Skeletal muscle satellite cell (primary cell): ENCODE measurements around the gene SLC16A12.
"Not testable (repeated sequence)": the region's sequence is repeated elsewhere in the genome, so short reads cannot be mapped to it uniquely, and the experiment has no call there.

ENCODE experiments used
- H3K27me3 ChIP-seq: 2 replicates; pipeline ENCODE4 v1.7.0; 2013; ENCODE audit warnings: low read length; ENCODE audit not compliant: control insufficient read depth, insufficient read depth
- H3K36me3 ChIP-seq: 2 replicates; pipeline ENCODE4 v1.7.0; 2013; ENCODE audit warnings: mild to moderate bottlenecking, control low read depth, low read length; ENCODE audit not compliant: insufficient read depth
- H3K4me1 ChIP-seq: 2 replicates; pipeline ENCODE4 v1.7.0; 2013; ENCODE audit warnings: low read length; ENCODE audit not compliant: control insufficient read depth, insufficient read depth
- H3K4me2 ChIP-seq: 2 replicates; pipeline ENCODE4 v1.7.0; 2013; ENCODE audit warnings: mild to moderate bottlenecking, low read length
- H3K4me3 ChIP-seq: 2 replicates; pipeline ENCODE4 v1.7.0; 2013; ENCODE audit warnings: low read length
- H3K9ac ChIP-seq: 2 replicates; pipeline ENCODE4 v1.7.0; 2013; ENCODE audit warnings: mild to moderate bottlenecking, low read depth, low read length, moderate library complexity
- H3K9me3 ChIP-seq: replicated peaks from 2 replicates; pipeline ENCODE4 v1.7.0; 2013; ENCODE audit warnings: mild to moderate bottlenecking, control low read depth, low read length

SLC16A12 gene

DNA sequence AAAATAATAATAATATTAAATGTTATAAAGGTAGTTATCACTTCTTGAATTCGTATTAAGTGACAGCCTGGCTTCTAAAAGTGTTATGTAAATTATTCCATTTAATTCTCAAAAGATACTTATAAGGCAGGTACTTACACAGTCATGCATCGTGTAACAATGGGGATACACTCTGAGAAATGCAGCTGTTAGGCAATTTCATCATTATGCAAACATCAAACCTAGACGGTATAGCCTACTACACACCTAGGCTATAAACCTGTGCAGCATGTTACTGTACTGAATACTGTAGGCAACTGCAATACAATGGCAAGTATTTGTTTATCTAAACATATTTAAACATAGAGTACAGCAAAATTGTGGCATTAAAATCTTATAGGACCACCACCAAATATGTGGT lies 141.5 kb downstream of the SLC16A12 start:
- Histone ChIP-seq H3K36me3 (no peaks in the 10 kb centered on the region), H3K4me3 (no peak overlapping the region)

GRCh38 chr10:89392974-89393373 lies 142.4 kb downstream of the SLC16A12 start:
- H3K36me3 ChIP-seq = no peaks in the 10 kb centered on the region
- H3K4me1 ChIP-seq = peaks cover 15% of the 10 kb centered on the region
- H3K27me3 ChIP-seq = no peaks in the 10 kb centered on the region
- peak overlapping the region; percentile 87 for H3K4me2 ChIP-seq
- peak overlapping the region; percentile 76 for H3K9ac ChIP-seq
- peak overlapping the region; percentile 74 for H3K4me3 ChIP-seq
- H3K9me3 ChIP-seq = no peaks in the 10 kb centered on the region

More for the DNA sequence above, 141.5 kb downstream of the SLC16A12 start:
- Histone ChIP-seq H3K9me3 (no peaks in the 10 kb centered on the region), H3K4me1 (peaks cover 20% of the 10 kb centered on the region), H3K9ac (no peak overlapping the region), H3K27me3 (no peaks in the 10 kb centered on the region), H3K4me2 (peak overlapping the region; percentile 87)

GRCh38 chr10:89391907-89392756 lies 143.3 kb downstream of the SLC16A12 start, which contains the start of gene IFIT1:
Gene IFIT1, plus strand, starts transcription at chr10:89392623. Its CDS starts 90 bp downstream, at chr10:89392713.
- Histone ChIP-seq H3K36me3 (no peaks in the 10 kb centered on the region), H3K9me3 (no peaks in the 10 kb centered on the region), H3K4me3 (peak within 1 kb of the TSS; percentile 74), H3K4me2 (peak within 1 kb of the TSS; percentile 87), H3K4me1 (peaks cover 8% of the 10 kb centered on the region), H3K9ac (peak within 1 kb of the TSS; percentile 76), H3K27me3 (no peaks in the 10 kb centered on the region)

- not testable (repeated sequence) for H3K27me3 ChIP-seq, H3K4me3 ChIP-seq, H3K4me1 ChIP-seq, H3K9ac ChIP-seq, H3K36me3 ChIP-seq, H3K9me3 ChIP-seq, H3K4me2 ChIP-seq
Observed at GRCh38 chr10:89391226-89391576, 144.2 kb downstream of the SLC16A12 start.

DNA sequence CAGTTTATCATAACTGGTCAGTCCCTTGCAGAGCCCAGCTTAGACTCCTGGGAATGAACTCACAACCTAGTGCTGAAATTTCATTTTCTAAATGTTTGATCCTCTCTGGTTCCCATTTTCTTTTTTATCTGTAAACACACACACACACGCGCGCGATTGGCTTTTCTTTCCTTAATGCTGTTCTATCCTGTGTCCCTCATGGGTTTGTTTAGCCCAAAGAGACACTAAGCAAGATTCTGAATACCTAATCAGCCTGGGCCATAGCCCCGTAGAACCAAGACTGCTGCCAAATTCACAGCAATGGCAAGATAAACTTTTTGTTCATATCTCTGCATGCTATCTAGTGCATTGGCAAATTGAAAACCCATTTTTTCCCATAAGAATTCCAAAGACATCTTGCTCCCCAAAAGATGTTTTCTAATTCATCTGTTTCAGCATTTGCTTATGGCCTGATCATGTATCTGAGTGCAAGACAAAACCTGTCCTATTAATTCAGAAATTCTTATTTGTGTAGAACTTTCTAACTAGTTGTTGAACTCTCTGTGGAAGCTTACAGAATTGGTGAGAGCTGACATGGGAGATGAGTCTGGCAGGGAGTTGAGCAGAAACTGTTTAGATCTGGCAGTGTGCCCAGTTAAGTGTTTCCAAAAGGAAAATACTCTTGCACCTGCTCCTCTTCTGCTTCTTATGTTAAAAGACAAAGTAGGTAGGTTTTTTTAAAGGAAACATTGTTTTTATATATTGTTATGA lies 144.7 kb downstream of the SLC16A12 start:
- Histone ChIP-seq H3K4me2 (no peak overlapping the region), H3K27me3 (no peaks in the 10 kb centered on the region), H3K9ac (no peak overlapping the region), H3K9me3 (no peaks in the 10 kb centered on the region), H3K4me3 (no peak overlapping the region), H3K36me3 (no peaks in the 10 kb centered on the region), H3K4me1 (peaks cover 8% of the 10 kb centered on the region)

GRCh38 chr10:89389254-89389653 lies 146.1 kb downstream of the SLC16A12 start:
- peaks cover 8% of the 10 kb centered on the region for H3K4me1 ChIP-seq

DNA sequence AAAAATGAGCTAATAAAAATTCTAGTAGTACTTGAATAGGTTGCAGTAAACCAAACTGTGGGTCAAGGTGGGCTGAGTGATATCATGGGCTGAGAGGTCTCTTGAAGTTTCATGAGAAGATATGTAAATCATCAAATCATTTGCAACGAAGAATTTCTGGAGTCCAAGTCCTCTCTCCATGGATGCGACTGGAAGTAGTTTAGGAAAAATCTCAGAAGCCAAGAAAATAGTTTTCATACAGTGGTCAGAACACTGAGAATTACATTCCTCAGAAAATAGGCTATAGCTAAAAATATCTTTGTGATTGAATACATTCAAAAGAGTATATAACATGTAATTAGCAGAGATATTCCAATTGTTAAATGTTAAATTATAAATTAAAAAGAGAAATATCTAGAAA lies 146.6 kb downstream of the SLC16A12 start:
- Histone ChIP-seq H3K27me3 (no peaks in the 10 kb centered on the region), H3K9ac (no peak overlapping the region), H3K9me3 (no peaks in the 10 kb centered on the region), H3K4me1 (peaks cover 8% of the 10 kb centered on the region), H3K4me2 (no peak overlapping the region), H3K36me3 (no peaks in the 10 kb centered on the region), H3K4me3 (no peak overlapping the region)

More at GRCh38 chr10:89389254-89389653, 146.1 kb downstream of the SLC16A12 start:
- no peak overlapping the region for H3K9ac ChIP-seq
- no peaks in the 10 kb centered on the region for H3K27me3 ChIP-seq
- no peak overlapping the region for H3K4me2 ChIP-seq
- H3K9me3 ChIP-seq = no peaks in the 10 kb centered on the region
- no peak overlapping the region for H3K4me3 ChIP-seq
- H3K36me3 ChIP-seq = no peaks in the 10 kb centered on the region

- Histone ChIP-seq H3K9ac (no peak overlapping the region), H3K4me2 (no peak overlapping the region), H3K4me3 (no peak overlapping the region), H3K9me3 (no peaks in the 10 kb centered on the region), H3K36me3 (no peaks in the 10 kb centered on the region), H3K4me1 (no peaks in the 10 kb centered on the region), H3K27me3 (no peaks in the 10 kb centered on the region)
Observed at GRCh38 chr10:89384474-89385340, 150.7 kb downstream of the SLC16A12 start.

DNA sequence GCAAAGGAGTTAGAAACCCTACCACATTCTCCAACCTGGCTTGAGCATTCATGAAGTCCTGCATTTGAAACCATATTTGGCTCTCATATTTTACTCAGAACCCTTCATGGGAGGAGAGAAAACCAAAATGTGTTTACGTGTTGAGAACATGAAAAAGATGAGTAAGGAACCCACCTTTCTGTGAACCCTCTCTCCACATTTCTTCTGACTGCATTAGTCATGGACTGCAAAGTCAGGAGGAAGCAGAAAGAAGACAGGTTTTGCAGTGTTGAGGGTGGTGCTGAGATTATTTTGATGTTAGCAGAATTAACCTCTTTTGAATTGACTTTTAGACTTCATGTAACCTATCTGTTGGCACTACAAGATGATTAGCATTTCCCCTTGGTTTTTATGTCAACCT lies 152.6 kb downstream of the SLC16A12 start:
- H3K4me3 ChIP-seq = no peak overlapping the region
- H3K27me3 ChIP-seq = no peaks in the 10 kb centered on the region
- no peak overlapping the region for H3K9ac ChIP-seq
- H3K9me3 ChIP-seq = no peaks in the 10 kb centered on the region
- H3K4me1 ChIP-seq = no peaks in the 10 kb centered on the region
- no peaks in the 10 kb centered on the region for H3K36me3 ChIP-seq
- no peak overlapping the region for H3K4me2 ChIP-seq
